DMS114 treated with DMSO at 0.1 percent for 48 hours (cell line): ENCODE data around the gene KCNA5.

Experiments
- DNase-seq: peaks from one replicate; lab custom pipeline; 2025; ENCODE audit not compliant: unreplicated experiment; lab: John Stamatoyannopoulos, UW

Gene KCNA5

GRCh38 chr12:5043589-5044419 is at the start of gene KCNA5:
KCNA5 (plus strand) TSS chr12:5043879; CDS start chr12:5044148, 269 bp downstream.
- DNase-seq: no peak

- DNase-seq: no peak
Observed at GRCh38 chr12:4994622-4995021, 49.1 kb upstream of the KCNA5 start.

- DNase-seq: no peak
Observed at GRCh38 chr12:4996714-4997113, 47.0 kb upstream of the KCNA5 start.

- no peak for DNase-seq
Observed at GRCh38 chr12:4997939-4998338, 45.7 kb upstream of the KCNA5 start.

DNA sequence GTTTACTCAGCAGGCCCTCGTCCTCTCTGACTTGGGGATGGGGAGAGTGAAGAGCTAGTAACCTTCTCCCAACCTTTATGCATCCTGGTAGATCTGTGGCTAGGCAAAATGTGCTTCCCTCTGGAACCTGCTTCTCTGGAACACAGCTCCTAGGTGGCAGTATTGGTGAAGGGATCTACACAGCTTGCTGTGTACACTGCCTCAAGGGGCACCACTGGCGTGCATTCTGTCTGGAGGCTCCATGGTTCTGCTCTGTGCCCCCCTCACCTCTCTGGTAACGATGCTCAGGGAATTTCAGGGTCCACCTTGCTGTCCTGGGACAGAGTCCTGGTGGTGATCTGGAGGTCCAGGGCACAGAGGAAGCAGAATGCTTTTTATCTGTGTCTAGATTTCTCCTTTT is 43.5 kb upstream of the KCNA5 start:
- DNase-seq: no peak

DNA sequence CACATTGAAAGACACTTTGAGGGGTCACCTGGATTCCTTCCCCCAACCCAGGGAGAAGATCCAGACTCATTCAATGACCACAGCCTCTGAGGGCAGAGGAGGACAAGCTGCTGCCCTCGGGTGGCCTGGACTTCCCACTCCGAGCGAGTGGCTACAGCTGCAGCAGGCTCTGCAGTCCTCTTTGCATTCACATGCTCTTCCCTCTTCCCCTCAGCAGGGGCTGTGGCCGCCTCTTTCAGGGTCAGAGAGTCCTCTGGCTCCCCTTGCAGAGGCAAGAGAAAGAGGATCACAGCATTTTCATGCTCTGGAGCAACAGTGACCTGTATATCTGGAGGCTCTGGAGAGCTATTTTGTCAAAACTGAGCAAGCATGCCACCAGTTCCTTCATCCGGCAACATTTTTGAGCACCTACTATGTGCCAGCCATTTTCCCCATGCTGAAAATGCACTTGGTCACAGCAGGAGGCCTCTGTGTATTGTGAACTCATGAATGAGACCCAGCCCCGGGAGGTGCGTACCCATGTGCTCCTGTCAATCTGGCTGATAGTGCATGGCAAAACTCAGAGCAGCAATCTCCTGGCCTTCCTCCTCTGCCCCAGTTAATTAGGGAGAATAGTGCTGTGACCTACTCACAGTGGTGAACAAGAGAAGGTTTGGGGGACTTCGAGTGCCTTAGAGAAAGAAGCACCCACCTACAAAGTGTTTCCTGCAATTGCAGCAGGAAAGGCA is 42.9 kb upstream of the KCNA5 start:
- no peak for DNase-seq

- DNase-seq: peak; percentile 19
Observed at GRCh38 chr12:5003025-5003666, 40.5 kb upstream of the KCNA5 start.

- no peak for DNase-seq
Observed at GRCh38 chr12:5008661-5009060, 35.0 kb upstream of the KCNA5 start.

- DNase-seq: no peak
Observed at GRCh38 chr12:5010151-5010550, 33.5 kb upstream of the KCNA5 start.

GRCh38 chr12:5012337-5012736 is 31.3 kb upstream of the KCNA5 start:
- DNase-seq: no peak

GRCh38 chr12:5013266-5013730 is 30.4 kb upstream of the KCNA5 start:
- DNase-seq: no peak

GRCh38 chr12:5014269-5014668 is 29.4 kb upstream of the KCNA5 start:
- DNase-seq: no peak

DNA sequence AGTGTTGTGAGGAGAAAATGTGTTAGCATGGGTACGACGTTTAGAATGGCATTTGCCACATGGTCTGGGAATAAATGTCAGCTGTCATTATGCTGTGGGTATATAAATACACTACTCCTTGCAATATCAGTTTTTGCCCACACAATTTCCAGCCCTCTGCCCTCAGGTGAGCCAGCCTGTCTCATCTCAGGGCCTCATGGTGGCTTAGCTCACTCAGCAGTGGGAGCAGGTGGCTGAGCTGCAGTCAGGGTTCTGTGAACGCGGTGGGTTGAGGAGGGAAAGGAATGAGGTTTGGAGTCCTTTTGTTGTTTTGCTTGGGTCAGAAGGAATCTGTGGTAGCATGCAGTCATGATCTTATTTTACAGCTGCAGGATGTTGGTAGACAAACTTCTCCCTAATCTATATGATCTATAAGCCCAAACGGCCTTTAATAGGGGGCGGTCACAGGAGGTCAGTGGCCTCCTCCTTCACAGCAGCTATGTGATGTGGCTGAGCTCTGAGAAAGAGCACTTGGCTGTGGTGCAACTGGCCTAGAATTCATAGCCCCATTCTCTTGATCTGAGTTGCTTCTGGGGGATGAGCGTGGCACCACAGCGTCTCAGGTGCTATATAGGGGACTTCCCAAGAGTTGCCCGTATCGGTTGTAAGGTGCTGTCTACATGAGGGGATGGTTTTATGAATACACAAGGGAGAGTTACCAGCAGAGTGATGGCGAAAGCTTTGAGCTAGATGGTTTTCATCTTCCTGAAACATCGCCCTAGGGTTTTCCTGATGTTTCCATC is 27.8 kb upstream of the KCNA5 start:
- DNase-seq: no peak

DNA sequence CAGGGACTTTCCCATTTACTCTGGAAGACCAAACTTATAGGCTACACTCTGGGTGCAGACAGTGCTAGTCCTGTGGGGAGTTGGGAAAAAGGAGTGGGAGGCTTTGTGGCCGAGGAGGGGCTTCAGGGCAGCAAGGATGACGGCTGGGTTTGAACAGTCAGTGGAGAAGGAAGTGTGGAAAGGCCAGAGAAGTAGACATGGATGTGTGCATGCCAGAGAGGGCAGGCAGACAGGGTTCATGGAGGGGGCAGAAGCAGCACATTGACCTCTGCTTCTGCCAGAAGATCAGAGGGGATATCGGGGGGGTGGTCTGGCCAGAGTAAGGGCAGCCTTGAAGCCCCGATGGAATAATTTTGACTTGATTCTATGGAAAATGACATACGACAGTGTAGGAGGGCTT is 27.2 kb upstream of the KCNA5 start:
- DNase-seq: no peak

- no peak for DNase-seq
Observed at GRCh38 chr12:5017638-5018348, 25.9 kb upstream of the KCNA5 start.

- DNase-seq: no peak
Observed at GRCh38 chr12:5018677-5019076, 25.0 kb upstream of the KCNA5 start.

GRCh38 chr12:5022025-5022424 is 21.7 kb upstream of the KCNA5 start:
- no peak for DNase-seq

DNA sequence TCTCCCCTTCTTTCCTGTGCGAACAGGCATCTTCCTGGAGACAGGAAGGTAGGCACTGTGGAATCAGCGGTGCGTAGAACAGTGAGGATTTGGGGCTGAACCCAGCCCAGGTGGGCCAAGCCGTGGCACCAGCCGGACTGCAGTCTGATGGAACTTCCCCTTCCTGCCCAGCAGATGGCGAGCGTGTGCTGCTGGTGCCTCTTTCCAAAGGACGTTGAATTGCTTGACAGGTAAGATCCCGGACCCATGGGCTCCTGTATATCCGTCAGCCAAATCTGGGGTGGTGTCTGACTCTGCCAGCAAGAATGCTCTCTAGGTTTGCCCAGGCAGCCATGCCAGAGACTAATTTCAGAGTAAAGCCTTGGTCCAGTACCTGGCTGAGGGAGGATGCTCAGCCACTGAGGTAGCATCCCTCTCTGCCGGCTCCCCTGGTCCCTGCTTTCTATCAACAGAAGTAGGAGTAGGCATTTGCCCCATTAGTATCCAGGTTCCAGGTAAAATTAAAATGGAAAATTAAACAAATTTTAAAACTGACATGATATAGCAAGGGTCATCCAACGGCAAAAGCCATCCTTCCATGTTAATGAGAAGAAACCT is 21.1 kb upstream of the KCNA5 start:
- peak; percentile 23 for DNase-seq

DNA sequence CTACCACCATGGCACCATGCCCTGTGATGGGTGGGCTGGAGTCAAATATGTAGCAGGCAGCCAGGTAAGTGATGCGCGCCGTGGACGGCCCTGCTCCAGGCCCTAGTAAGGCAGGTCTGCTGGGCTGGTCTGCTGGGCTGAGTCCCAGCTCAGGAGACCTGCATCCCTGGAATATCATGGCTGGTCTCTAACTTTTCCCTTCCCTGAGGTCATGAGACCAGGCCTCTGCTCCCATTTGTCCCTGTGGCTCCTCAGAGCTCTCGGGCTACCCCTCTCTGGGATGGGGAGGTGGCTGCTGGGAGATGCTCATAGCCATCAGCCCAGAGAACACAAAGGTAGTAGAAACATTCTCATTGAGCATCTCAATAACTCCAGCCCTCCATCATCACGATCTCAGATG is 19.8 kb upstream of the KCNA5 start:
- no peak for DNase-seq

- no peak for DNase-seq
Observed at GRCh38 chr12:5026342-5026938, 17.2 kb upstream of the KCNA5 start.
